ENCODE results near the gene TECTA.

GRCh38 chr11:121211626-121212025 lies 110.6 kb downstream of the TECTA start:
- TF ChIP-seq EP300 (IDR thresholded peaks at IDR 0.05; ENCODE audit: borderline replicate concordance in 1 of 2, low read depth in 2 of 2, low read length in 2 of 2): no peak
- no peak for TF ChIP-seq POLR2A (IDR thresholded peaks at IDR 0.05; ENCODE audit: control extremely low read depth in 1 of 2, low read depth in 2 of 2, low read length in 2 of 2)
- no peak for TF ChIP-seq SIX5 (IDR thresholded peaks at IDR 0.05; ENCODE audit: low read depth, low read length)
- TF ChIP-seq NRF1 (IDR thresholded peaks at IDR 0.05; ENCODE audit: low read depth, low read length): no peak
- TF ChIP-seq SP2 (IDR thresholded peaks at IDR 0.05; ENCODE audit: low read length): no peak
- TF ChIP-seq HDAC2 (IDR thresholded peaks at IDR 0.05; ENCODE audit: borderline replicate concordance in 1 of 2, low read depth in 2 of 2, low read length in 2 of 2): no peak
- no peak for TF ChIP-seq CREB1 (IDR thresholded peaks at IDR 0.05)

Measured in H1 (cell line).